Stromal cell of bone marrow (primary cell): ENCODE measurements around the gene LCN9.
"Not testable (repeated sequence)": the region's sequence is repeated elsewhere in the genome, so short reads cannot be mapped to it uniquely, and the experiment has no call there.

Experiments used
- DNase-seq: peaks from one replicate; pipeline ENCODE4 v3.0.0-alpha.2; 2012; ENCODE audit warnings: low read depth

The LCN9 gene

GRCh38 chr9:135647884-135648283 lies 15.2 kb upstream of the LCN9 start:
- DNase-seq = no peak

- DNase-seq = no peak
Observed at GRCh38 chr9:135648494-135649410, 14.4 kb upstream of the LCN9 start.

GRCh38 chr9:135649508-135649907 lies 13.6 kb upstream of the LCN9 start:
- no peak for DNase-seq

GRCh38 chr9:135650408-135650807 lies 12.7 kb upstream of the LCN9 start:
- DNase-seq = no peak

GRCh38 chr9:135655317-135655716 lies 7.8 kb upstream of the LCN9 start:
- DNase-seq = no peak

- DNase-seq = no peak
Observed at GRCh38 chr9:135657416-135657815, 5.7 kb upstream of the LCN9 start.

- no peak for DNase-seq
Observed at GRCh38 chr9:135659252-135659651, 3.9 kb upstream of the LCN9 start.

- no peak for DNase-seq
Observed at GRCh38 chr9:135660407-135660806, 2.7 kb upstream of the LCN9 start.

GRCh38 chr9:135661816-135662560 lies 1.1 kb upstream of the LCN9 start:
- DNase-seq = no peak

- no peak for DNase-seq
Observed at GRCh38 chr9:135663451-135663770, 302 bp downstream of the LCN9 start.

- no peak for DNase-seq
Observed at GRCh38 chr9:135663857-135664256, 748 bp downstream of the LCN9 start.

GRCh38 chr9:135664266-135664665 lies 1.2 kb downstream of the LCN9 start:
- no peak for DNase-seq

- DNase-seq = no peak
Observed at GRCh38 chr9:135664801-135665794, 2.0 kb downstream of the LCN9 start.

- DNase-seq = no peak
Observed at GRCh38 chr9:135665795-135666189, 2.7 kb downstream of the LCN9 start.

- no peak for DNase-seq
Observed at GRCh38 chr9:135666534-135667462, 3.7 kb downstream of the LCN9 start.

GRCh38 chr9:135667463-135668001 lies 4.4 kb downstream of the LCN9 start:
- DNase-seq = no peak

GRCh38 chr9:135669018-135669417 lies 5.9 kb downstream of the LCN9 start:
- not testable (repeated sequence) for DNase-seq

GRCh38 chr9:135669616-135670285 lies 6.6 kb downstream of the LCN9 start:
- no peak for DNase-seq

GRCh38 chr9:135670721-135671590 lies 7.8 kb downstream of the LCN9 start:
- no peak for DNase-seq
